Stimulated activated naive CD8-positive, alpha-beta T cell treated with anti-CD3 and anti-CD28 coated beads, Interleukin-15, amount 100 ng/mL, for 72 hours (primary cell): Measurements from ENCODE around the gene BCAS1.
A peak's percentile ranks its signal among the peaks of the same experiment; 100 is the strongest.

Experiments
- ATAC-seq: fragments of 150-1000 bp; cut with Tn5 transposase; 2 replicates; pipeline ENCODE4 v1.10.0; 2021; ENCODE audit warnings: mild to moderate bottlenecking, moderate library complexity
- DNase-seq, 2 donors: peaks; one replicate each; pipeline ENCODE4 v3.0.0; 2021 to 2022
- H3K27ac Mint-ChIP-seq, 2 donors: one replicate each; pipeline ENCODE4 v1.8.0; 2022; ENCODE audit warnings: mild to moderate bottlenecking in 2 of 2, mixed read lengths in 2 of 2, moderate library complexity in 2 of 2
- H3K27me3 Mint-ChIP-seq: one replicate; pipeline ENCODE4 v1.8.0; 2022; ENCODE audit warnings: mixed read lengths
- H3K4me1 Mint-ChIP-seq: one replicate; pipeline ENCODE4 v1.8.0; 2022; ENCODE audit warnings: mild to moderate bottlenecking, mixed read lengths
- H3K4me3 Mint-ChIP-seq, 2 donors: one replicate each; pipeline ENCODE4 v1.8.0; 2022; ENCODE audit warnings: mild to moderate bottlenecking in 2 of 2, mixed read lengths in 2 of 2, moderate library complexity in 1 of 2
- H3K9me3 Mint-ChIP-seq, 2 donors: one replicate each; pipeline ENCODE4 v1.8.0; 2022; ENCODE audit warnings: mixed read lengths in 2 of 2

The BCAS1 gene

DNA sequence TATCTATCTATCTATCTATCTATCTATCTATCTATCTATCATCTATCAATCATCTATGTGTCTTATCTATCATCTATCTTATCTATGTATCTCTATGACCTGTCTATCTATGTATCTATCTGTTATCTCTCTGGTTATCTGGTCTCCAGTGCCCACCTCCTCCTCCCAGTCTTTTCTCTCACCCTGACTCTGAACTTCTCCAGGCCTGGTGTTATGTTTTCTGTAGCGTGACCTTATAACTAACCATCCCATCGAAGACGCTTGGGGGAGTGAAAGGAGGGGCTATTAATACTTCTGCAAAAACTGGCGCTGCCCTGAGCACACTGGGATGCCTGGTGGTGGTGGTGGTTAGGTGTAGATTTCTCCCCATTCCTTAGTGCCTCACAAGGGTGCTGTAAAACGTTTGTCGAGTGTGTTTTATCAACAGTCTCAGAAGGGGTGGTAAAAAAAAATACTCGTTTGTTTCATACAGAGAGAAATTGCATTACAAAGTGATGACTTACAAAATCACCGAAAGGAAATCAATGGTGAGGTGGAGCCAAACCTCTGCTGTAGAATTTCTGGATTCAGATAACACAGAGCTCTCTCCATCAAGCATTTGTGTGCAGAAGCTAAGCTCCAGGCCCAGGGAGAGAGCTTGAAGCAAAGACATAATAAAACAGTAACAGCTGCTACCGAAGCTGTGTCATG is 156.2 kb downstream of the BCAS1 start:
- peak overlapping the region in 1 of 2 donors; percentile 58 for H3K27ac Mint-ChIP-seq
- peak overlapping the region; percentile 97 to 98 for H3K4me3 Mint-ChIP-seq
- H3K9me3 Mint-ChIP-seq: peaks cover 10 to 14% of the 10 kb centered on the region in 2 donors
- DNase-seq (no peak), ATAC-seq (no peak)
- peaks cover 66% of the 10 kb centered on the region for H3K4me1 Mint-ChIP-seq
- no peaks in the 10 kb centered on the region for H3K27me3 Mint-ChIP-seq

DNA sequence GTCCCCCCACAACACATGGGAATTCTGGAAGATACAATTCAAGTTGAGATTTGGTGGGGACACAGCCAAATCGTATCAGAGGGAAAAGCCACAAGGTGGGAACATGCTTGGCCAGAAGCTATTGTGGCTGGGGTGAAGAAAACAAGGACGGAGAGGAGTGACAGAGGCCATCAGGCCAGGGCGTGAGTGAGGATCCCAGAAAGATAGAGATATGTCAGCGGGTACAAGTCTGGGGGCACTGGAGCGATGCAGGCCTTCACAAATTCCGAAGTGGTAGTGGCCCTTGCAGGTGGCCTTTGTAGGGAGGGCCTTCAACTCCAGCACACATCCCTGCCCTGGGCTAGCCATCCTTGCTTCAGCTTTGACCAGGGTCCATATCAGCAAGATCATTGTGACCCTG is 159.1 kb downstream of the BCAS1 start:
- peak overlapping the region; percentile 2 to 38 for H3K27ac Mint-ChIP-seq
- H3K4me3 Mint-ChIP-seq: no peak overlapping the region
- no peaks in the 10 kb centered on the region for H3K27me3 Mint-ChIP-seq
- DNase-seq: no peak
- peaks cover 10 to 14% of the 10 kb centered on the region in 2 donors for H3K9me3 Mint-ChIP-seq
- no peak for ATAC-seq
- H3K4me1 Mint-ChIP-seq: peaks cover 63% of the 10 kb centered on the region

DNA sequence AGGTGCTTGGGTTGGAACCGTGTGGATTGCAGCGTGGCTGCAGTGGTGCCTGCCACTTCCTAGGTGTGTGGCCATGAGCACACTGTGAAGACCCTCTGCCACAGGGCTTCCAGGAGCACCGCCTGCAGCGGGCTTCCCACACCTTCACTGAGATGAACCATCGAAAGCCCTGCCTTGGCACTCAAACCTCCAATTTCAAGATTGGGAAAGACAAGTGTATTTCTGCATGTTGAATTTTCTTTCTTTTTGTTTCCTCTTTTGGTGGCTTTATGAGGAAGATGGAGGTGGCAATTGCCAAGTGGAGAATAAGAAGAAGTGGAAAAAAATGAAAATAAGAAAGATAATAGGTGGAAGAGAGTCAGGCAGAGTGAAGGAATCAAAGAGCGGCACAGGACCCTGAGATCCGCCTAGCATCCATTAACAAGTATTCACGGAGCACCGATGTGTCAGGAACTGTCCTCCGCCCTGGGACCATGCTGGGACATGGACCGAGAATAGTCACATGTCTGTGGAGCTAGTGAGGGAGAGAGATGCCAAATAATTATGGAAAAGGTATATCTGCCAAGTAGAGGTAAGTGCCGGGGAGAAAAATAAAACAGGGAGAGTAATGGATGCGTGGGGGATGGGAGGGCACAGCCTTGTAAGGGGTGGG is 159.9 kb downstream of the BCAS1 start:
- no peak for DNase-seq
- no peaks in the 10 kb centered on the region for H3K27me3 Mint-ChIP-seq
- H3K9me3 Mint-ChIP-seq: peaks cover 10 to 16% of the 10 kb centered on the region in 2 donors
- no peak for ATAC-seq
- H3K4me3 Mint-ChIP-seq: no peak overlapping the region
- no peak overlapping the region for H3K27ac Mint-ChIP-seq
- H3K4me1 Mint-ChIP-seq: peaks cover 63% of the 10 kb centered on the region

DNA sequence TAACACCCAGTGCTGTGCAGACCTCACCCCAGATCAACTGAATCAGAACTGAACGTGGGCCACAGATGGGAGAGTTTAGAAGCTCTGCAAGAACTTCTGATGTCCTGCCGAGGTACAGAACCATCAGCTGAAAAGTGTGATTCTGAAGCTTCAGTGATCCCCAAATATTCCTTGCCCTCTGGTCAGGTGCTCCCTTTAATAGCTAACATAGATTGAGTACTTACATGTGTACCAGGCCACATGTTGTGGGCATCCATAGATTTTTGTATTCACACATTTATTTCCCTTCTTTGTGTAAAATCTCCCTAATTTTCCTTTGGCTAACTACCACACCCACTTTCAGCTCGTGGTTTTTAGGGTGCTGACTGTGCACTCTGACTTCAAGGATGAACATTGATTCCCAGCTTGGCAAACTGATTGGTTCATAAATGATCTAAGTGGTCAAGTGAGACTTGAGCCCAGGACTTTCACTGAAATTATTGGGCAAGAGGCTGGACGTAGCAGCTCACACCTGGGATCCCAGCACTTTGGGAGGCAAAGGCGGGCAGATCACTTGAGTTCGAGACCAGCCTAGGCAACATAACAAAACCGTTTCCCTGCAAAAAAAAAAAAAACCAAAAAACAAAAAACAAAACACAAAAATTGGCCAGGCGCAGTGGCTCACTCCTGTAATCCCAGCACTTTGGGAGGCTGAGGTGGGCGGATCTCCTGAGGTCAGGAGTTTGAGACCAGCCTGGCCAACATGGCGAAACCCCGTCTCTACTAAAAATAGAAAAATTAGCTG is 162.2 kb downstream of the BCAS1 start:
- Mint-ChIP-seq H3K9me3 (peaks cover 10 to 20% of the 10 kb centered on the region in 2 donors), H3K27me3 (no peaks in the 10 kb centered on the region), H3K27ac (peak overlapping the region in 1 of 2 donors; percentile 36), H3K4me3 (no peak overlapping the region), H3K4me1 (peaks cover 54% of the 10 kb centered on the region)
- DNase-seq (no peak), ATAC-seq (no peak)

DNA sequence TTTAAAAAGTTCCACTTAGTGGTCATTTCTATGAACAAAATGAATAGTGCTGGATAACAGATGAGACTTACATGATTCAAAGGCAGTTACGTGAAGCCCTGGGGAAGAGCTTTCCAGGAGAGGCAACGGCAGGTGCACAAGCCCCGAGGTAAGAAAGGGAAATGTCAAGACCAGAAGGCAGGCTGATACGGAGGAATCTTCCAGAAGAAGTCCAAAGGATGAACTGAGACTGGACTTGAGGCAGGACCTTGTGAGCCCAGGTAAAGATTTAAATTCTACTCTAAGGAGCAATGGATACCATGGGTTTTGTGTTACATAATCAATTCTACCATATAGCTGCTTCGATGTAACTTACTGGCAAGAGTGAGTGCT is 164.6 kb downstream of the BCAS1 start:
- no peak for DNase-seq
- Mint-ChIP-seq H3K27me3 (no peaks in the 10 kb centered on the region), H3K9me3 (peaks cover 5 to 12% of the 10 kb centered on the region in 2 donors), H3K4me3 (no peak overlapping the region), H3K27ac (no peak overlapping the region), H3K4me1 (peaks cover 60% of the 10 kb centered on the region)
- ATAC-seq: no peak

DNA sequence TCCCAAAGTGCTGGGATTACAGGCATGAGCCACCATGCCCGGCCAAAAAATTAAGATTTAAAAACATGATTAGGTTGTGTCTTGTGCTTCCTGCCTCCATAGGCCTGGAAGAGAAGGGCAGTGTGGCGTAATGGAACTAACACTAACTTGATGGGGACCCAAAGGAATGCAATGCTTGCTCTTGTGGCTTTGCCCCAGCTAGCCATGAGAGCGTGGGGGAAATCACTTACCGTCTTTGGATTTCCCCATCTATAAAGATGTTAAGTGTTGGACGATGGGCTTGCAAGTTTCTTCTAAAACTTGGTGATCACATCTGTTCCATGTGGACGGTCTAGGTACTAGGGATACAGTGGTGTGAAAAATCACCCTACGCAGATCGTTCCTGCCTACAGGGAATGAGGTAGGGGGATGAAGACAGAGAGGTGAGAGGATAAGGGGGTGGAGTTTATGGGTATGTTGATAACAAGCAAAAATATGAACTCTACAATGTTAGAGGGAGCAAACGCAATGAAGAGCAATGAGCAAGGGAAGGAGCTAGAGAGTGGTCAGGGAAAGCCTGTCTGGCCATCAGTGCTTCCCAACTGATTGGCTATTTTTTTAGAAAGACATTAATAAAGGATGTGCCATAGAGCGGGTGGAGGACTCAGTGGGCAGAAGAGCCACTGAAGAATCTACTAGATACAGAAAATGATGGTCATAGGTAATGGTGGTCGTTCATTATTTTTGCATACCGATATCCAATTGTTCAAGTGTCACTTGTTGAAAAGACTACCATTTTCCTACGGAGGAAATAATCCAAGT is 165.2 kb downstream of the BCAS1 start:
- DNase-seq: no peak
- no peak overlapping the region for H3K4me3 Mint-ChIP-seq
- H3K9me3 Mint-ChIP-seq: peaks cover 0 to 6% of the 10 kb centered on the region in 2 donors
- H3K4me1 Mint-ChIP-seq: peaks cover 66% of the 10 kb centered on the region
- H3K27me3 Mint-ChIP-seq: no peaks in the 10 kb centered on the region
- H3K27ac Mint-ChIP-seq: peak overlapping the region in 1 of 2 donors; percentile 70
- ATAC-seq: no peak

DNA sequence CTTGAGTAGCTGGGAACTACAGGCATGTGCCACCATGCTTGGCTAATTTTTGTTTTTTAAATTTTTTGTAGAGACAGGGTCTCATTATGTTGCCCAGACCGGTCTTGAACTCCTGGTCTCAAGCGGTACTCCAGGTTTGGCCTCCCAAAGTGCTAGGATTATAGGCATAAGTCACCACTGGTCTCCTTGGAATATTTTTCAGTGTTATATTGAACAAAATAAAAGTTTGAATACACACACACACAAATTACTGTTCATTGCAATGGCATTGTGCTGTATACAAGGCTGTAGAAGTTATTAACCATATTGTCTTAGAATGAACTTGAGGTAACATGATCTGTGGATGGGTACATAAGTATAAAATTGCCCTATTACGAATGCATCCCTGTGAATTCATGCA is 166.1 kb downstream of the BCAS1 start:
- Mint-ChIP-seq H3K9me3 (peaks cover 0 to 5% of the 10 kb centered on the region in 2 donors), H3K27ac (no peak overlapping the region), H3K27me3 (no peaks in the 10 kb centered on the region), H3K4me3 (no peak overlapping the region), H3K4me1 (peaks cover 75% of the 10 kb centered on the region)
- no peak for DNase-seq
- ATAC-seq: no peak

DNA sequence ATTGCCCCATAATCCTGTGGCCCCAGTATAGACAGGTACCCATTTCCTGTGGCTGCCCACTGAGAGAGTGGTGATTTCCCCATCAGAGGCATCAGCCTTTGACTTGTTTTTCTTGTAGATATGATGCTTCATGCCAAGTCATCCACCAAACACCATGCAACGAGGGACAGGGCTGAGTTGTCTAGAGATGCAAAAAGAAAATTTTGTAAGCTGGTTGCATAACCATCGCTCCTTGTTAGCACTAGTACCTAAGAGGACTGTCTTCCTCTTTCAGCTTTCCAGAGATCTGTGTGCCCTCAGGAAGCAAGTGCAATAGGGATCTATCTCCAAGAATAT is 166.8 kb downstream of the BCAS1 start:
- peak in 1 of 2 donors; percentile 65 for DNase-seq
- Mint-ChIP-seq H3K27ac (no peak overlapping the region), H3K27me3 (no peaks in the 10 kb centered on the region), H3K4me3 (peak overlapping the region; percentile 14 to 45), H3K9me3 (peaks cover 0 to 5% of the 10 kb centered on the region in 2 donors), H3K4me1 (peaks cover 82% of the 10 kb centered on the region)
- ATAC-seq: peak; percentile 78

DNA sequence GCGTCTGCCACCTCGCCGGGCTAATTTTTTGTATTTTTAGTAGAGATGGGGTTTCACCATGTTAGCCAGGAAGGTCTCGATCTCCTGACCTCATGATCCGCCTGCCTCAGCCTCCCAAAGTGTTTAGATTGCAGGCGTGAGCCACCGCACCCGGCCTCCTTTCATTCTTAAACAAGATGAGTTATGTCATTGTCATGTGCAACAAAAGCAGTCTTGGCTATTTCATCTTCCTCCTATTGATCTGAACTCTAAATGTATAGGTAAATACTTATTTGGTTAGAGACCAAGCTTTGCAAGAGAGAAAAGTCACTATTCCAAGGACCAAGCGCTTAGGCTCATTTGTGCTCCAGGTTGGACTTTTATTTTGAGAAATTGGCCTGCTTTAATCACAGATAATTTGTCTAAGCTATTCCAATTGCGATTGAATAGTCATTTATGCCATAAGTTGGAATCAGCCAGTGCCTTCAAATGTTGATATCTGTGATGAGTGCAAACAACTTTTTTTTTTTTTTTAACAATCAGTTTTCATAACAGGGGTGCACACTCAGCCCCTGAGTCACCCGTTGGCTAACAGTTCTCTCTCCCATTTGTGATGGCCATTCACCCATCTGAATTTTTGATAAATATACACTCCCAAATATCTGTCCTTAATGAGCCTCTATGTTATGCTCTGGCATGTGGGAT is 167.3 kb downstream of the BCAS1 start:
- Mint-ChIP-seq H3K4me3 (peak overlapping the region; percentile 14 to 27), H3K27ac (no peak overlapping the region), H3K27me3 (no peaks in the 10 kb centered on the region), H3K9me3 (peaks cover 0 to 5% of the 10 kb centered on the region in 2 donors), H3K4me1 (peaks cover 83% of the 10 kb centered on the region)
- no peak for DNase-seq
- no peak for ATAC-seq

DNA sequence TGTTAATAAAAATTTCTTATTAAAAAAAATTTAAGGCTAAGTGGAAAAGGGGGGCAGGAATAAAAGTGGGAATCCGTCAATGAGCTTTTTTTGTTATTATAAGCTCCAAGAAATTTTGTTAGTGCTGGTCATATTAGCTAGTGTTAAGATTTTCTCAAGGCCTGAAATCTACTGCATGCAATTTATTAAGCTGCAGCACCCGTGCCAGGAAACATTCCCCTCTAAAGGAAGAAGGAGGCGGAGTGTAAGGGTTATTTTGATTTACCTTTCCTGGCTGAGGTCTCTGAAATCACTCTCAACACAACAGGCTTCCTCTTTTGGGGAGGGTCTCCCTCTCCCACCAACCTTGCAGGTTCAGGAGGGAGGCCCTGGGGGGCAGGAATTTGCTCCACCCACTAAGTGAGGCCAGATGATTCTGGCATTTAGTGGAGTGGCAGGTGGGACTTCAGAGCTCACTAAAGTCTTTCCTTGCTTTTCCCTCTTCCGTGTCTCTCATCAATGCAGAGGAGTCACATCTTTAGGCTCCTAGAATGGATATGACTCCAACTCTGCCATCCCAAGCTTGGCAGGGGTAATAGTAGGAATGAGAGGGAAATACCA is 168.8 kb downstream of the BCAS1 start:
- ATAC-seq: no peak
- Mint-ChIP-seq H3K9me3 (peaks cover 0 to 5% of the 10 kb centered on the region in 2 donors), H3K4me1 (peaks cover 83% of the 10 kb centered on the region), H3K27ac (no peak overlapping the region), H3K27me3 (no peaks in the 10 kb centered on the region), H3K4me3 (no peak overlapping the region)
- no peak for DNase-seq

DNA sequence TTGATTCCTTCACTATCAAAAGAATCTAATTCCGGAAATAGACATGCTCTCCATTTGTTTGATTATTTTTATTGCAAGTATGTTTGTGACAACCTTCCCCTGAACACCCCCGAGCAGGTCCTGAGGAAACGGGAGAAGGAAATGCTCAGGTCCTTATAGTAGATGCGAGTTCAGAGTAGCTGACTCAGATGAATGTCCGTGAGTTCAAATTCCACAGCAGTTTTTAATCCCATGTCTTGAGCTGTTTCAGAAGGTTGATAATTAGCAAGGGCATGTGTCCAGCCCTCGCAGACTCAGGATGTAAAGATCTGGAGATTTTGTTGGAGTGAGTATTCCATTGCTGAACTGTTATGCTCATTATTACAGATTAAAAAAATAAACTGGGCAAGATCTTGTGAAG is 169.3 kb downstream of the BCAS1 start:
- H3K9me3 Mint-ChIP-seq: peaks cover 0 to 5% of the 10 kb centered on the region in 2 donors
- H3K4me3 Mint-ChIP-seq: no peak overlapping the region
- no peaks in the 10 kb centered on the region for H3K27me3 Mint-ChIP-seq
- ATAC-seq: no peak
- no peak overlapping the region for H3K27ac Mint-ChIP-seq
- peaks cover 85% of the 10 kb centered on the region for H3K4me1 Mint-ChIP-seq
- DNase-seq: no peak

DNA sequence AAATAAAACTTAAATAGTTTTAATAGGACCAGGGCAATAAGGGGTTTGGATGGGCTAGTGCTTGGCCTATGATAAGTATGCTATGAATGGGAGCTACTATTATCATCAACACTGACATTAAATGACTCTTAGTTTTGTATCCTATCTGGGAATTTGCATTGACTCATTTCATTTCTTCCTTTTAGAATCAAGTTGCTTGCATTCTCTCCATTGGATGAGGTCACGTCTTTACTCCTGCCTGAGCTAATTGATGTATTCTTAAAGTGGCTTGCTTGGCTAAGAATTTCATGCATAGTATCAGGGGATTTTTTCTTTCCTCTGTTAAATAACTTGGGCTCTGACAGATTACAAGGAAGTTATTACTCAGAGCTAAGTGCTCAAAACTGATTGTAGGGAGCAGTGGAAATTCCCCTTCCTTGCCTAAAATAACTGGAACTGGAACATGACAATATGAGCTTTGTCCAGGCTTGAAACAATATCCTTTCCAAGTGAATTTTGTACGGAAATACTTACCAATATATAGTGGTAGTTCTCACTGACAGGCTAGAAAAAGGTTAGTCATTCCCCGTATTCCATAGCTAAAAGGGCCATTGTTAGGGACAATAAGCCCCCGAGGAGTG is 169.9 kb downstream of the BCAS1 start:
- peak; percentile 6 for ATAC-seq
- Mint-ChIP-seq H3K9me3 (peaks cover 0 to 5% of the 10 kb centered on the region in 2 donors), H3K4me1 (peaks cover 82% of the 10 kb centered on the region), H3K27ac (peak overlapping the region in 1 of 2 donors; percentile 15), H3K4me3 (peak overlapping the region; percentile 31 to 44), H3K27me3 (no peaks in the 10 kb centered on the region)
- DNase-seq: no peak

DNA sequence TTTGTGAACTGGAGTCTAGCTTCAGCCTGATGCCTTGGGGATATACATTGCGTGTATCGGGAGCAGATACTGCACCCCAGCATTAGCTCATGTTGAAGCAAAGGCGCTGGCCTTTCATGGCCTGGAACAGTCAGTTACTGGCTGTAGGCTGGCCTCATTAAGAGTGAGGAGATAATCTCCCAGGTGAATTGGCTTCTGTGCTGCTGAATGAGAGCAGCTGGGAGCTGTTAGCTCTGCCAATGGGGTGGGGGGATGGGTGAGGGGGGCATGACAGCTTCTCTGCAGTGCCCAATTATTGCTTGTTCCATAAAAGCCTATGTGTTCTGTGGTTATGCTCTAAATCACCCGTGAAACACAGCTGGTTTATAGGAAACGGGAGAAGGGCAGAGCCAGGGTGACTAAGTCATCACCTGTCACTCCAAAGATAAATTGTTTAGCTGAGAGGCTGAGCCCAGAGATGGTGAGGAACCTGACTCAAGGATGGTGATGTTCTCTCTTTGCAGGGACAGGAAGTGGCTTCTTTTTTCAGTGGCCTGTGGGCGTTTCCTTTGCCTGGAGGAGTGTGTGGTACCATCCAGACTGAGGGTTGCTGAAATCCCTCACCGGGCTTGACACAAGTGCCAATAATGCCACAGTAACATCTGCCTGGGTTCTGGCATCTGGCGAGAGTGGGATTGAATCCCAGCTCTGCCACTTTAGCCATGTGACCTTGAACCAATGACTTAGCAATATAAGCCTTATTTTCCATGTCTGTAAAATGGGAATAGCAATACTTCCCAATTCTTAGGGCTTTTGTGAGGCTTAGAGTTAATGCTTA is 170.8 kb downstream of the BCAS1 start:
- ATAC-seq (peak; percentile 94), DNase-seq (peak; percentile 73 to 87)
- Mint-ChIP-seq H3K27ac (peak overlapping the region; percentile 94 to 99), H3K4me1 (peaks cover 85% of the 10 kb centered on the region), H3K27me3 (no peaks in the 10 kb centered on the region), H3K4me3 (peak overlapping the region; percentile 49 to 75), H3K9me3 (no peaks in the 10 kb centered on the region)
